Activated T-cell treated with anti-CD3 and anti-CD28 coated beads for 1 hour (primary cell): Measurements from ENCODE around the gene SPA17.
A peak's percentile ranks its signal among the peaks of the same experiment; 100 is the strongest.

ENCODE experiments used
- DNase-seq: peaks from one replicate; pipeline ENCODE4 v3.0.0-alpha.2; 2020; ENCODE audit warnings: low read depth

SPA17 gene

GRCh38 chr11:124673333-124674167 lies at the start of gene SPA17, which contains the start of gene SIAE:
TSS of gene SPA17 (plus strand) at chr11:124673904. CDS start at chr11:124675265, 1,361 bp downstream.
TSS of gene SIAE (minus strand) at chr11:124673739. CDS start at chr11:124673708, 31 bp downstream.
- peak; percentile 73 for DNase-seq

GRCh38 chr11:124625504-124626168 lies 48.1 kb upstream of the SPA17 start:
- no peak for DNase-seq

- no peak for DNase-seq
Observed at GRCh38 chr11:124627546-124627945, 46.2 kb upstream of the SPA17 start.

GRCh38 chr11:124629961-124630360 lies 43.7 kb upstream of the SPA17 start:
- no peak for DNase-seq

- no peak for DNase-seq
Observed at GRCh38 chr11:124633355-124633754, 40.3 kb upstream of the SPA17 start.

- DNase-seq: no peak
Observed at GRCh38 chr11:124635932-124636331, 37.8 kb upstream of the SPA17 start.

GRCh38 chr11:124638500-124638899 lies 35.2 kb upstream of the SPA17 start:
- DNase-seq: no peak

DNA sequence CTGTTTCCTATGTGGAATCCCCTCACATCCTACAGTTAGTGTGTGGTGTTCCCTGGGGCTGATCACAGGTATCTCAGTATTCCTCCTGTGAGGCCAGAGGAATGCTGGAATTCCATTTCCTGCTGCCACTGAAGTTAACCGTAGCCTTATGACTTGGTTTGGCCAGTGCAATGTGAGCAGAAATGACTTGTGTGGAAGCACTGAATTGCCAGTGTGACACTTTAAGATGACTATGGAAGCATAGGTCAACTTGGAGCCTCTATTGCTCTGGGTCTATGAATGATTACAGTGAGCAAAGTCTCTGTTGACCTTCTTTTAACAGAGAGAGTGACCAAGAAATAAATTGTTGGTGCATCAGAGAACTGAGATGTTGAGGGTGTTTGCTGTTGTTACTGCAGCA lies 34.5 kb upstream of the SPA17 start:
- DNase-seq: no peak

GRCh38 chr11:124640666-124641065 lies 33.0 kb upstream of the SPA17 start:
- no peak for DNase-seq

GRCh38 chr11:124642628-124643027 lies 31.1 kb upstream of the SPA17 start:
- no peak for DNase-seq

GRCh38 chr11:124643042-124643604 lies 30.6 kb upstream of the SPA17 start:
- DNase-seq: no peak

GRCh38 chr11:124643605-124644425 lies 29.9 kb upstream of the SPA17 start:
- no peak for DNase-seq

DNA sequence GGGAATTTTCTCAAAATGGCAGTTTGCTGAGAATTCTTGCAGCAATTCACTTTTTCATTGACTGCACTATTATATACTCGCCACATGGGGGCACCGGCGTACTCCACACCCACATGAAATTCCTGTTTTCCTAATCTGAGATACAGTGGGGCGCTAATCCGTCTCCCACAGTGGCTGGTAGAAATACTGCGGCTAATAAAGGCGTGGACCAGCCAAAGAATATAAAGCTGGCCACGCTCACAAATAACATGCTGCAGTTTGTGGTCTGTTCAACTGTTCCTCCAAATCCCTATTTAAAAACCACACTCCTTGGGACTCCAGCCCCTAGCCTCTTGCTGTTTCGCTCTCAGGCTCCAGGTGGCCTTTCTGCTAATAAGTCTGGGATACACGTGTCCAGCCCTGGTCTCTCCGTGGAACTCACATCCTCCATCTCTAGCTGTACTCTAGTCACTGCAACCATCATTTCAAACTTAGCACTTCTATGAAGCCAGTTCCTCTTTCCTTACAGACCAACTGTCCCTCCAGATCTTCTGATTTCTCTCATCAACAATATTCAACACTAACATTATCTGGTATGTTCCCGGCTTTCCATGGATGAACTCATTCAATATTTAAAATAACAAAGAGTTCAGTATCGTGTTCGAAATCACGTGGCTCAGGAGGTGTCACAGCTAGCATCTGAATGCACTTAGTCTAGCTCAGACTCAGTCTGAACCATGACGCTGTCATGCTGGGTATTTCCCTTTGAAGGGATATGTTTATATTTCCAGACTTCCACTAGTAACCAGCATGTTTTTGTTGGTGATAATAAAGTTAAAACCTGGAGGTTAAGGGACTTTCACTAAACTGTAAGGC lies 29.1 kb upstream of the SPA17 start:
- DNase-seq: peak; percentile 11

- DNase-seq: no peak
Observed at GRCh38 chr11:124646148-124646547, 27.6 kb upstream of the SPA17 start.

- no peak for DNase-seq
Observed at GRCh38 chr11:124648610-124649009, 25.1 kb upstream of the SPA17 start.

- no peak for DNase-seq
Observed at GRCh38 chr11:124656774-124657630, 16.7 kb upstream of the SPA17 start.

DNA sequence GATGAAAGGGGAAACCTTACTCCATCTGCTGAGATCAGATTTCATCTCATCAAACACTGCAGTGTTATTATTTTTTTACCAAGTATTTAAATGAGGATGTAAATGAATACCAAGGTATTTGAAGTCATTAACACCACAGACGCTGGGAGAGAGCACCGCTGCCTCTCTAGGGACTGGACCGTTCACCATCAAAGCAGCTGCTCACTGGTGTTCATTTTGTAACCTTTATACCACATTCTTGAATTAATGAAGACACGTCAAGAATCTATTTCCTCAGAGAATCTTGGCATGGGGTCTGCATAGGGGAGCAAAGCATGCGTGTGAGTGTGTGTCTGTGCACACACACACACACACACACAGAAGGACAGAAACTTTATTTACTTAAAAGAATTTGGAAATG lies 15.8 kb upstream of the SPA17 start:
- DNase-seq: no peak

DNA sequence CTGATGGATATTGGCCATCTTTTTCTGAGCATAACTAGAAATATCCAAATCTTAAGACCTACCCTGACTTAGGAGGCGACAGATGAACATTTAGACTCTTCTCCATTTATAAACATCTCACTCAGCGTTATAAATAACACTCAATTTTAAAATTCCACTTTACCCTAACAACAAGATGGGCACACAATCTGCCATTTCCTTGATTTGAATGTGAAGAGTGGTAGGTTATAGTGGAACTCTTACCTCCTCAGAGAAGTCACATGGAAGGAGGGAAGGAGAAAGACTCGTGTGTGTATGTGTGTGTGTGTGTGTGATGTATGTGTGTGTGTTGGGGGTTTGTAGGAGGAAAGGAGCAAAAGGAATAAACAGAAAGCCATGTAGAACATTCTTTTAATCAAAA lies 15.2 kb upstream of the SPA17 start:
- DNase-seq: no peak

DNA sequence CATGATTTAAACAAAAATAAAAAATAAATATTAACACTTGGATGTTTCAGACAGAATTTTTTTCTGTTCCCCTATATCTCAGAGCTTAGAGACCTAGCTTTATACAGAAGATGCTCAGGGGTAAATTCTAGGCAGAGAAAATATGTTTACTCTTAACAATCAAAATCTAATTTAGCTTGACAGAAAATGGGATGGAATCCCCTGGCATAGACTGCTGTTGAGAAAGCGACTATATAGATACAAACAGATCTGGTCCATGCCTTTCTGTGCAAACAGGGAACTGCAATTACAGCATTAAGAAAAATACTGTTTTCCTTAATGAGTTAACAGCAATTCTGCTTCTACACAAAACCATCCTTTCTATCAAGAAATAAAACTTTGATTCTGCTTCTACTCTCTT lies 14.7 kb upstream of the SPA17 start:
- no peak for DNase-seq

DNA sequence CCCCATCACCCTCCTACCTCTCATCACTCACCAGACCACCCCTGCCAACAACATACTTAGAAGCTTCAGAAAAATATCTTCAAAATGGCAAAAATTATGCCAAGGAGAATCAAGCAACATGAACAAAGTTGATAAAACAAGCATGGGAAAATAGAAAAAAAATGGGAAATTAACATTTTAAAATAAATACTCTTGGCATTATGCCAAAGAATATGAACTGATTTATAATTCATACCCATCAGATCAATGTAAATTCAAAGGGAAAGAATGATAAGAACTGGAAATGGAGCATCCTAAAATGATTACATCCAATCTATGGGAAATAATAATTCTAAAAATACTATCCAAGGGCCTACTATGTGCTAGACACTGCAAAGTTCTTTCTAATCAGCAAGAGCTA lies 12.2 kb upstream of the SPA17 start:
- DNase-seq: no peak
